ENCODE results near the gene FBXO9.

FBXO9 gene

GRCh38 chr6:53130569-53131290 is 65.5 kb downstream of the FBXO9 start:
- in situ Hi-C loops (cut with MboI; ENCODE audit: low sequenced_read_pairs), result no loop called here

DNA sequence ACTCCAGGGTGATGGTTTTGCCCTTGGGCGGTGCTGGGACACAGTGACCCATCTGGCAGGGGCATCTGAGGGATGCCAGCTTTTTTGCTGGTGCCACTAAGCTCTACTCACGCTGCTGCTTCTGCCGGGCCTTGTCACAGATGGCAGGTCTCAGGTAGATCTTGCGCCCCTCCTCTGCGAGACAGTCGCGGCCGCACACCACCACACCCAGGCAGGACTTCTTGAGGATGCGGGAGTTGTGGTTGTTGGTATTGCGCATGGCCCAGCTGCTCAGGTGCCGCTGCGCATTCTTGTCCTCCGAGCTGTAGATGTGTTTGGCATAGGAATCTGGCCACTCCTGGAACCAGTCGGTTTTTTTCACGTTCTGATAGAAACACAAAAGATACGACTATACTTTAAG is 68.8 kb downstream of the FBXO9 start:
- in situ Hi-C loops (cut with MboI; ENCODE audit: low sequenced_read_pairs), result no loop called here

DNA sequence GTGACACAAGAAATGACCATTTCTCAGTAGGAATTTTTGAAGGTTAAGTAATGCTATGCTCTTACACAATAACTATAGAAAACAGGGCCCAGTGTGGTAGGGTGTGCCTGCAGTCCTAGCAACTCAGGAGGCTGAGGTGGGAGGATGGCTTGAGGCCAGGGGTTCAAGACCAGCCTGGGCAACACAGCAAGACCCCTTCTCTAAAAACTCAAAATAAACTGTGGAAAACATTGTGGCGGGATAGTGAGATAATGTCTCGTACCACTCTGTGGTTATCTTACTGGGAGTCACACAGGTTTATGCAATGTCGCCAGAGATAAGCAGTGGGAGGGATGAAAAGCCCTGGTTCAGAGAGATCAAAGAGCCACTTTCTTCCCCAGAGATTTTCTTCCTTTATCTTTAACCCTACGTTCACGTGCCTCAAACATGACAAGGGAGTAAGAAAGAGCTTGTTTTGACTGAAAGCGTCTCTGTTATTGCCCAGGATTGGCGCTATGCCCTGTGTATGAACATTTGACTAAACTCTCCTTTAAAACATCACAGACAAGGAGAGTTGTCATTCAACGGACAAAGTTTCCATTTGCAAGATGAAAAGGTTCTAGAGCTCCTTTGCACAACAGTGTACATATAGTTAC is 69.5 kb downstream of the FBXO9 start:
- in situ Hi-C loops (cut with MboI; ENCODE audit: low sequenced_read_pairs), result no loop called here

DNA sequence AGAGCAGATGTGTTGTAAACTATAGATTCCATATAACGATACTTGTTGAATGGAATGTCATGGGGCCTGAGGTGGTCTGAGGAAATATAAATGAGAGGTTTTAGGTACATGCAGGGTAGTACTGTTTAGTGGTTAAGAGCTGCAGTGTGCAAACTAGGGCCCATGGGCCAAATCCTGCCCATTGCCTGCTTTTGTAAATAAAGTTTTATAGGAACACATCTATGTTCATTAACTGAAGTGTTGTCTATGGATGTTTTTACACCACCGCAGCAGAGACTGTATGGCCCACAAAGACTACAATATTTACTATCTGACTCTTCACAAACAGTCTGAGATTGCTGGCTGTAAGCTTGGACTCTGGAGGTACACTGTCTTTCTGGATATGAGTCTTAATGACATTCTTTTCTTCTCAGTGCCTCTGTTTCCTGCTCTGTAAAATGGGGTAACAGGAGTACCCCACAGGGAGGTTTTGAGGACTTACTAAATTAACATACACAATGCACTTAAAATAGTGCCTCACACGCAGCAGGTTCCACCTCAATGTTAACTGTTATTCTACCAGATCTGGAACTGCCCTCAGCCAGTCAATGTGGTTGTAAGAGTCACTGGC is 70.9 kb downstream of the FBXO9 start:
- in situ Hi-C loops (cut with MboI; ENCODE audit: low sequenced_read_pairs), result no loop called here

DNA sequence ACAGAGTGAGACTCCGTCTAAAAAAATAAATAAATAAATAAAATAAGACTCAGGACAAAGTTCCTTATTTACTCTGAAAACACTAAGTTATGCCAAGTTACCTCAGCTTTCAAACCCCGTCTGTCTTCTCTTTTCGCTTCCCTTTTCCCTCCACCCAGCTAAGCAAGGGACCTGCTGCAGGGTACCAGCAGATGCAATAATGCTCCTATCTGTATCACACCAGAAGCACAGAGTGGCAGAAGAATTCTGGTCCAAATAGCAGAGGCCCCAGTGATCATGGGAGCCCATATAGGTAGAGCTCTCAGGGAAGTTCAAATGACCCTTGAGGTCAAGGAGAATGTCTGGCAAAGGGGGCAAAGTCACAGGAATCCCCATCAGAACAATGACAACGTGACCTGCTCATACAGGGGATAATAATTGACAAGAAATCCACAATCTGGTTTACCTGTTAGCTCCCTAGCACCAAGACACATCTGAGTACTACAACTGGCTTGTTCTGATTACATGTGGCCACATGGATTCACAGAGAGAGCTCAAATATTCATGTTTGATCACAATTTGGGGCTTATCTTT is 74.7 kb downstream of the FBXO9 start:
- in situ Hi-C loops (cut with MboI; ENCODE audit: low sequenced_read_pairs), result no loop called here

GRCh38 chr6:53142810-53143209 is 77.6 kb downstream of the FBXO9 start:
- in situ Hi-C loops (cut with MboI; ENCODE audit: low sequenced_read_pairs), result no loop called here

DNA sequence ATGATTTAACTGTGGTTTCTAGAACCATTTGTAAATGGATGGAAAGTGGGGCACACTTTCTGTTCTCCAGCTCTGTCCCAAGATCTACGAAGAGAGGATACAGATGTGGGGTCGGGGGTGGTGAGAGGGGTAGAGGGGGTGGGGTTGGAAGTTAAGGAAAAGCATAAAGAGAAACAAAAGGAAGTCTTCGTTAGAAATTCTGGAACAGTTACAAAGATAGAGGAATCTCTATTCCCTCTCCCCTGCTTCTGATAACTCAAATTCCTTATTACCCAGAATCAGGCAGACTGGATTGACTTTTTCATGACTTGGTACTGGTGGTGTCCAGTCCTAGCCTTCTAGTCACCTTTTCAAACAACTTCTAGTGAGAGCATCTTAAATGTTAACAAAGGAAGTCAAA is 78.5 kb downstream of the FBXO9 start:
- in situ Hi-C loops (cut with MboI; ENCODE audit: low sequenced_read_pairs), result no loop called here

DNA sequence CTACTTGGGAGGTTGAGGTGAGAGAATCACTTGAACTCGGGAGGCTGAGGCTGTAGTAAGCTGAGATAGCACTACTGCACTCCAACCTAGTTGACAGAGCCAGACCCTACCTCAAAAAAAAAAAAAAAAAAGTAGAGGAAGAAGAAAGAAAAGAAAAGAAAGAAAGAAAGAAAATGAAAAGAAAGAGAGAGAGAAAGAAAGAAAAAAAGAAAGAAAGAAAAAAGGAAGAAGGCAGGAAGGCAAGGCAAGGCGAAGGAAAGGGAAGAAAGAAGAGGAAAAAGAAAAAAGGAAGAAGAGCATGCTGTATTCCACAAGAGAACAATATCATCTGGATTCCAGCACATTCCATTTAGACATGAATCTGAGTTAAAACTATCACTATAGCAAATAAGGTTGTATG is 79.6 kb downstream of the FBXO9 start:
- in situ Hi-C loops (cut with MboI; ENCODE audit: low sequenced_read_pairs), result no loop called here

- in situ Hi-C loops (cut with MboI; ENCODE audit: low sequenced_read_pairs), result no loop called here
Observed at GRCh38 chr6:53148684-53149083, 83.5 kb downstream of the FBXO9 start, which contains the start of gene GCM1. TSS of gene GCM1 (minus strand) at chr6:53148841. CDS start at chr6:53145632, 3,209 bp downstream.
